ENCODE measurements around the gene USP24. TPM values are rescaled to one million over a fixed set of nuclear protein-coding genes. Genes with fewer than 3 reads are reported as not detected.
A peak's percentile ranks its signal among the peaks of the same experiment; 100 is the strongest.
"Not testable (repeated sequence)": the region's sequence is repeated elsewhere in the genome, so short reads cannot be mapped to it uniquely, and the experiment has no call there.

USP24 gene
- total RNA-seq, 1 experiment from 2014 or later, result 16.7 TPM

GRCh38 chr1:55043011-55043410 lies 172.2 kb downstream of the USP24 start:
- no peak for DNase-seq (ENCODE audit: low read depth, low spot score)
- in situ Hi-C loops (cut with HindIII; ENCODE audit: low pct_unique_long_range_greater_than_20kb, low sequenced_read_pairs), result no loop called here

GRCh38 chr1:55041613-55042012 lies 173.6 kb downstream of the USP24 start:
- no peak for DNase-seq (ENCODE audit: low read depth, low spot score)
- in situ Hi-C loops (cut with HindIII; ENCODE audit: low pct_unique_long_range_greater_than_20kb, low sequenced_read_pairs), result no loop called here

GRCh38 chr1:55040933-55041494 lies 174.2 kb downstream of the USP24 start:
- DNase-seq (ENCODE audit: low read depth, low spot score), result no peak
- in situ Hi-C loops (cut with HindIII; ENCODE audit: low pct_unique_long_range_greater_than_20kb, low sequenced_read_pairs), result no loop called here

GRCh38 chr1:55040083-55040932 lies 174.9 kb downstream of the USP24 start:
- in situ Hi-C loops (cut with HindIII; ENCODE audit: low pct_unique_long_range_greater_than_20kb, low sequenced_read_pairs), result no loop called here
- no peak for DNase-seq (ENCODE audit: low read depth, low spot score)

GRCh38 chr1:55039342-55040082 lies 175.7 kb downstream of the USP24 start, which contains the start of gene PCSK9:
TSS of gene PCSK9 (plus strand) at chr1:55039548. CDS start at chr1:55039838, 290 bp downstream.
- DNase-seq (ENCODE audit: low read depth, low spot score), result no peak
- in situ Hi-C loops (cut with HindIII; ENCODE audit: low pct_unique_long_range_greater_than_20kb, low sequenced_read_pairs), result no loop called here

GRCh38 chr1:55038974-55039341 lies 176.2 kb downstream of the USP24 start:
- DNase-seq (ENCODE audit: low read depth, low spot score), result no peak
- in situ Hi-C loops (cut with HindIII; ENCODE audit: low pct_unique_long_range_greater_than_20kb, low sequenced_read_pairs), result no loop called here

- in situ Hi-C loops (cut with HindIII; ENCODE audit: low pct_unique_long_range_greater_than_20kb, low sequenced_read_pairs), result no loop called here
- DNase-seq (ENCODE audit: low read depth, low spot score), result no peak
Measured at GRCh38 chr1:55038552-55038838, 176.7 kb downstream of the USP24 start.

GRCh38 chr1:55037733-55038551 lies 177.2 kb downstream of the USP24 start:
- in situ Hi-C loops (cut with HindIII; ENCODE audit: low pct_unique_long_range_greater_than_20kb, low sequenced_read_pairs), result no loop called here
- no peak for DNase-seq (ENCODE audit: low read depth, low spot score)

- in situ Hi-C loops (cut with HindIII; ENCODE audit: low pct_unique_long_range_greater_than_20kb, low sequenced_read_pairs), result no loop called here
- peak; percentile 50 for DNase-seq (ENCODE audit: low read depth, low spot score)
Measured at GRCh38 chr1:55035904-55036303, 179.3 kb downstream of the USP24 start.

- DNase-seq (ENCODE audit: low read depth, low spot score), result no peak
- in situ Hi-C loops (cut with HindIII; ENCODE audit: low pct_unique_long_range_greater_than_20kb, low sequenced_read_pairs), result no loop called here
Measured at GRCh38 chr1:55034476-55035133, 180.6 kb downstream of the USP24 start.

GRCh38 chr1:55033265-55033614 lies 181.9 kb downstream of the USP24 start:
- DNase-seq (ENCODE audit: low read depth, low spot score), result no peak
- in situ Hi-C loops (cut with HindIII; ENCODE audit: low pct_unique_long_range_greater_than_20kb, low sequenced_read_pairs), result no loop called here

GRCh38 chr1:55031098-55031497 lies 184.1 kb downstream of the USP24 start:
- in situ Hi-C loops (cut with HindIII; ENCODE audit: low pct_unique_long_range_greater_than_20kb, low sequenced_read_pairs); DNase-seq (ENCODE audit: low read depth, low spot score): not testable (repeated sequence)

- DNase-seq (ENCODE audit: low read depth, low spot score); in situ Hi-C loops (cut with HindIII; ENCODE audit: low pct_unique_long_range_greater_than_20kb, low sequenced_read_pairs): not testable (repeated sequence)
Measured at GRCh38 chr1:55026682-55027081, 188.5 kb downstream of the USP24 start.

GRCh38 chr1:55024163-55024562 lies 191.0 kb downstream of the USP24 start:
- DNase-seq (ENCODE audit: low read depth, low spot score); in situ Hi-C loops (cut with HindIII; ENCODE audit: low pct_unique_long_range_greater_than_20kb, low sequenced_read_pairs): not testable (repeated sequence)

- in situ Hi-C loops (cut with HindIII; ENCODE audit: low pct_unique_long_range_greater_than_20kb, low sequenced_read_pairs), result no loop called here
- peak; percentile 81 for DNase-seq (ENCODE audit: low read depth, low spot score)
Measured at GRCh38 chr1:55021942-55022546, 193.1 kb downstream of the USP24 start.

- in situ Hi-C loops (cut with HindIII; ENCODE audit: low pct_unique_long_range_greater_than_20kb, low sequenced_read_pairs), result no loop called here
- DNase-seq (ENCODE audit: low read depth, low spot score), result no peak
Measured at GRCh38 chr1:55018395-55018794, 196.8 kb downstream of the USP24 start.

All from SK-MEL-5 (cell line).